Endothelial cell of hepatic sinusoid (primary cell): ENCODE measurements around the gene CFAP100.

Experiments used
- in situ Hi-C: cut with HindIII; loops from 2 replicates; pipeline ENCODE4 v1.10.0; 2017; ENCODE audit warnings: low sequenced_read_pairs

CFAP100 gene

GRCh38 chr3:126398423-126399350 lies 4.0 kb downstream of the CFAP100 start:
- in situ Hi-C loops: no loop called here

GRCh38 chr3:126399351-126399735 lies 4.6 kb downstream of the CFAP100 start:
- in situ Hi-C loops: no loop called here

GRCh38 chr3:126399756-126400155 lies 5.0 kb downstream of the CFAP100 start:
- in situ Hi-C loops: no loop called here

GRCh38 chr3:126401611-126402160 lies 7.0 kb downstream of the CFAP100 start:
- in situ Hi-C loops: no loop called here

GRCh38 chr3:126402178-126402577 lies 7.5 kb downstream of the CFAP100 start:
- in situ Hi-C loops: no loop called here

GRCh38 chr3:126402666-126403302 lies 8.1 kb downstream of the CFAP100 start:
- in situ Hi-C loops: no loop called here

- in situ Hi-C loops: no loop called here
These were observed 11.9 kb downstream of the CFAP100 start for GRCh38 chr3:126406389-126407296.

GRCh38 chr3:126407412-126408044 lies 12.8 kb downstream of the CFAP100 start:
- in situ Hi-C loops: no loop called here

- in situ Hi-C loops: no loop called here
These were observed 13.4 kb downstream of the CFAP100 start for GRCh38 chr3:126408099-126408498.

GRCh38 chr3:126412841-126413692 lies 18.4 kb downstream of the CFAP100 start:
- in situ Hi-C loops: no loop called here

GRCh38 chr3:126413693-126414080 lies 19.0 kb downstream of the CFAP100 start:
- in situ Hi-C loops: no loop called here

- in situ Hi-C loops: no loop called here
These were observed 19.7 kb downstream of the CFAP100 start for GRCh38 chr3:126414406-126414805.

GRCh38 chr3:126414961-126415660 lies 20.4 kb downstream of the CFAP100 start:
- in situ Hi-C loops: no loop called here

GRCh38 chr3:126415661-126416591 lies 21.2 kb downstream of the CFAP100 start:
- in situ Hi-C loops: no loop called here

- in situ Hi-C loops: no loop called here
These were observed 22.2 kb downstream of the CFAP100 start for GRCh38 chr3:126416943-126417342.

- in situ Hi-C loops: no loop called here
These were observed 22.8 kb downstream of the CFAP100 start for GRCh38 chr3:126417515-126417914.

- in situ Hi-C loops: no loop called here
These were observed 23.3 kb downstream of the CFAP100 start for GRCh38 chr3:126417981-126418530.
